HL-60 (cell line): ENCODE results near the gene RMND5A.

ENCODE experiments used
- DNase-seq, 2 experiments: peaks; one replicate each; pipeline ENCODE4 v3.0.0-alpha.2; 2010 to 2020; ENCODE audit warnings: low read depth in 1 of 2, low spot score in 1 of 2
- H3K27ac ChIP-seq: fragments of 250-450 bp; sonication (Bioruptor Pico); replicated peaks from 2 replicates; pipeline ENCODE4 v1.5.1; 2020; ENCODE audit warnings: mild to moderate bottlenecking, moderate library complexity
- H3K27me3 ChIP-seq: fragments of 250-450 bp; sonication (Bioruptor Pico); 2 replicates; pipeline ENCODE4 v1.5.1; 2021; ENCODE audit warnings: mild to moderate bottlenecking, moderate library complexity; ENCODE audit not compliant: insufficient read depth, poor library complexity, severe bottlenecking
- H3K4me3 ChIP-seq: replicated peaks from 2 replicates; pipeline ENCODE4 v1.5.1; 2011; ENCODE audit warnings: mild to moderate bottlenecking, control low read depth, low read length; ENCODE audit not compliant: insufficient read depth
- CTCF ChIP-seq: IDR thresholded peaks from one replicate; pipeline ENCODE4 v1.5.1; 2011; ENCODE audit warnings: low read length, control low read depth, inconsistent platforms; ENCODE audit not compliant: insufficient read depth
- GABPA ChIP-seq: IDR thresholded peaks from 2 replicates; pipeline ENCODE4 v1.6.1; 2012; ENCODE audit warnings: low read depth
- POLR2AphosphoS5 ChIP-seq: IDR thresholded peaks from 2 replicates; pipeline ENCODE4 v1.6.1; 2012; ENCODE audit warnings: low read depth
- REST ChIP-seq: IDR thresholded peaks from 2 replicates; pipeline ENCODE4 v1.6.1; 2012; ENCODE audit warnings: low read depth; ENCODE audit not compliant: insufficient replicate concordance
- SPI1 ChIP-seq: IDR thresholded peaks from 2 replicates; pipeline ENCODE4 v1.6.1; 2012; ENCODE audit warnings: low read depth, mild to moderate bottlenecking, borderline replicate concordance

The RMND5A gene

GRCh38 chr2:86807133-86807467 is 87.0 kb downstream of the RMND5A start:
- Histone ChIP-seq H3K4me3 (peak overlapping the region; percentile 41), H3K27ac (no peak overlapping the region), H3K27me3 (peaks cover 18% of the 10 kb centered on the region)
- DNase-seq: no peak
- TF ChIP-seq POLR2AphosphoS5: no peak
- TF ChIP-seq REST: no peak
- no peak for TF ChIP-seq CTCF
- TF ChIP-seq SPI1: no peak
- no peak for TF ChIP-seq GABPA

- Histone ChIP-seq H3K4me3 (peak overlapping the region; percentile 41), H3K27ac (no peak overlapping the region), H3K27me3 (peaks cover 18% of the 10 kb centered on the region)
- DNase-seq: peak in 1 of 2 experiments; percentile 38
- TF ChIP-seq GABPA: no peak
- no peak for TF ChIP-seq CTCF
- TF ChIP-seq REST: no peak
- TF ChIP-seq POLR2AphosphoS5: no peak
- TF ChIP-seq SPI1: no peak
These were observed 87.6 kb downstream of the RMND5A start for GRCh38 chr2:86807468-86808275.

- TF ChIP-seq SPI1 (no peak), CTCF (peak; percentile 81), GABPA (no peak)
- no peak overlapping the region for H3K27ac ChIP-seq
- peak; percentile 61 to 92 for DNase-seq
- peak overlapping the region; percentile 41; the same call in 1 of the 2 replicates for H3K4me3 ChIP-seq
- H3K27me3 ChIP-seq: peaks cover 18% of the 10 kb centered on the region
These were observed 88.4 kb downstream of the RMND5A start for GRCh38 chr2:86808315-86809161.
